GM18520 (cell line): Measurements from ENCODE around the gene CNR2.
A peak's percentile ranks its signal among the peaks of the same experiment; 100 is the strongest.
"Not testable (repeated sequence)": the region's sequence is repeated elsewhere in the genome, so short reads cannot be mapped to it uniquely, and the experiment has no call there.

Experiments
- ATAC-seq: cut with Tn5 transposase; IDR thresholded peaks from one replicate; pipeline ENCODE4 v1.9.1; 2021; ENCODE audit not compliant: unreplicated experiment

Gene CNR2

GRCh38 chr1:23913212-23913880 is at the start of gene CNR2:
Gene CNR2 (minus strand): TSS chr1:23913362. CDS start chr1:23875617, 37,745 bp downstream.
- ATAC-seq: no peak

GRCh38 chr1:23960291-23961020 is 47.3 kb upstream of the CNR2 start:
- ATAC-seq: no peak

- ATAC-seq: peak; percentile 59
Observed at GRCh38 chr1:23959461-23960290, 46.5 kb upstream of the CNR2 start, which contains the start of gene PNRC2. Gene PNRC2 (plus strand): TSS chr1:23959828. CDS start chr1:23961458, 1,630 bp downstream.

GRCh38 chr1:23958810-23959460 is 45.8 kb upstream of the CNR2 start:
- peak; percentile 37 for ATAC-seq

- not testable (repeated sequence) for ATAC-seq
Observed at GRCh38 chr1:23958040-23958809, 45.1 kb upstream of the CNR2 start.

- no peak for ATAC-seq
Observed at GRCh38 chr1:23957096-23957495, 43.9 kb upstream of the CNR2 start.

GRCh38 chr1:23953020-23953419 is 39.9 kb upstream of the CNR2 start:
- ATAC-seq: no peak

GRCh38 chr1:23947366-23947765 is 34.2 kb upstream of the CNR2 start:
- ATAC-seq: no peak

- ATAC-seq: no peak
Observed at GRCh38 chr1:23936481-23937176, 23.5 kb upstream of the CNR2 start.

- no peak for ATAC-seq
Observed at GRCh38 chr1:23931491-23931880, 18.3 kb upstream of the CNR2 start.

GRCh38 chr1:23930861-23931490 is 17.8 kb upstream of the CNR2 start:
- no peak for ATAC-seq

GRCh38 chr1:23930270-23930669 is 17.1 kb upstream of the CNR2 start:
- ATAC-seq: no peak

GRCh38 chr1:23928789-23929188 is 15.6 kb upstream of the CNR2 start:
- no peak for ATAC-seq

- ATAC-seq: no peak
Observed at GRCh38 chr1:23927097-23927496, 13.9 kb upstream of the CNR2 start.

- no peak for ATAC-seq
Observed at GRCh38 chr1:23925279-23925678, 12.1 kb upstream of the CNR2 start.

GRCh38 chr1:23924601-23925000 is 11.4 kb upstream of the CNR2 start:
- no peak for ATAC-seq

- ATAC-seq: no peak
Observed at GRCh38 chr1:23923592-23924499, 10.7 kb upstream of the CNR2 start.

- ATAC-seq: no peak
Observed at GRCh38 chr1:23922321-23922943, 9.3 kb upstream of the CNR2 start.
